Naive B cell (primary cell): ENCODE results near the gene SH3BP5. TPM values are rescaled to one million over a fixed set of nuclear protein-coding genes. Genes with fewer than 3 reads are reported as not detected.
A peak's percentile ranks its signal among the peaks of the same experiment; 100 is the strongest.
"Not testable (repeated sequence)": the region's sequence is repeated elsewhere in the genome, so short reads cannot be mapped to it uniquely, and the experiment has no call there.

Source experiments
- ATAC-seq, 2 donors: fragments of 150-1000 bp; cut with Tn5 transposase; 2 replicates each; pipeline ENCODE4 v1.10.0; 2021; ENCODE audit warnings: low read depth in 2 of 2, mild to moderate bottlenecking in 2 of 2, moderate library complexity in 2 of 2
- DNase-seq: peaks from one replicate; pipeline ENCODE4 v3.0.0; 2022
- H3K27ac Mint-ChIP-seq, 6 donors: one replicate each; pipeline ENCODE4 v1.8.0; 2020 to 2022; ENCODE audit warnings: mild to moderate bottlenecking in 6 of 6, mixed read lengths in 6 of 6, moderate library complexity in 5 of 6, inconsistent platforms in 2 of 6
- H3K27me3 Mint-ChIP-seq, 3 donors: one replicate each; pipeline ENCODE4 v1.8.0; 2021 to 2022; ENCODE audit warnings: mixed read lengths in 3 of 3, mild to moderate bottlenecking in 1 of 3
- H3K36me3 Mint-ChIP-seq, 2 donors: one replicate each; pipeline ENCODE4 v1.8.0; 2020 to 2022; ENCODE audit warnings: mixed read lengths in 2 of 2, inconsistent platforms in 1 of 2, mild to moderate bottlenecking in 1 of 2
- H3K4me1 Mint-ChIP-seq, 3 donors: one replicate each; pipeline ENCODE4 v1.8.0; 2020 to 2022; ENCODE audit warnings: mixed read lengths in 3 of 3, inconsistent platforms in 1 of 3, mild to moderate bottlenecking in 1 of 3, moderate library complexity in 1 of 3
- H3K4me3 Mint-ChIP-seq, 8 donors: one replicate each; pipeline ENCODE4 v1.8.0; 2020 to 2022; ENCODE audit warnings: mild to moderate bottlenecking in 8 of 8, mixed read lengths in 8 of 8, moderate library complexity in 8 of 8, inconsistent platforms in 2 of 8
- H3K9me3 Mint-ChIP-seq, 7 donors: one replicate each; pipeline ENCODE4 v1.8.0; 2020 to 2022; ENCODE audit warnings: mixed read lengths in 7 of 7, mild to moderate bottlenecking in 5 of 7, inconsistent platforms in 2 of 7, moderate library complexity in 1 of 7
- polyA plus RNA-seq, 6 donors: library from polyadenylated mRNA; unstranded; fragments of 300-500 nt; fragmentation: Illumina TruSeq; gene quantifications; one replicate each; pipeline ENCODE4 v1.2.3, GENCODE V29; 2021; ENCODE audit warnings: low read depth in 6 of 6

SH3BP5 gene, protein sequence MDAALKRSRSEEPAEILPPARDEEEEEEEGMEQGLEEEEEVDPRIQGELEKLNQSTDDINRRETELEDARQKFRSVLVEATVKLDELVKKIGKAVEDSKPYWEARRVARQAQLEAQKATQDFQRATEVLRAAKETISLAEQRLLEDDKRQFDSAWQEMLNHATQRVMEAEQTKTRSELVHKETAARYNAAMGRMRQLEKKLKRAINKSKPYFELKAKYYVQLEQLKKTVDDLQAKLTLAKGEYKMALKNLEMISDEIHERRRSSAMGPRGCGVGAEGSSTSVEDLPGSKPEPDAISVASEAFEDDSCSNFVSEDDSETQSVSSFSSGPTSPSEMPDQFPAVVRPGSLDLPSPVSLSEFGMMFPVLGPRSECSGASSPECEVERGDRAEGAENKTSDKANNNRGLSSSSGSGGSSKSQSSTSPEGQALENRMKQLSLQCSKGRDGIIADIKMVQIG
- polyA plus RNA-seq: 100 to 1,000 TPM in 5 of 6 donors, 10 to 100 TPM in 1; 71.3 to 177 (median 131) TPM

GRCh38 chr3:15332405-15333098 is at the start of gene SH3BP5:
Gene SH3BP5 (minus strand): TSS chr3:15332586. CDS start chr3:15332408, 178 bp downstream.
- peaks cover 49 to 71% (median 58%) of the 10 kb centered on the region in 3 donors for H3K4me1 Mint-ChIP-seq
- peaks cover 15 to 22% of the 10 kb centered on the region in 2 donors for H3K36me3 Mint-ChIP-seq
- H3K4me3 Mint-ChIP-seq: peak within 1 kb of the TSS; percentile 97 to 99 (median 98)
- peak within 1 kb of the TSS; percentile 89 to 99 (median 96) for H3K27ac Mint-ChIP-seq
- ATAC-seq (peak; percentile 83 to 84), DNase-seq (peak; percentile 76)
- no peaks in the 10 kb centered on the region for H3K27me3 Mint-ChIP-seq
- H3K9me3 Mint-ChIP-seq: no peaks in the 10 kb centered on the region

DNA sequence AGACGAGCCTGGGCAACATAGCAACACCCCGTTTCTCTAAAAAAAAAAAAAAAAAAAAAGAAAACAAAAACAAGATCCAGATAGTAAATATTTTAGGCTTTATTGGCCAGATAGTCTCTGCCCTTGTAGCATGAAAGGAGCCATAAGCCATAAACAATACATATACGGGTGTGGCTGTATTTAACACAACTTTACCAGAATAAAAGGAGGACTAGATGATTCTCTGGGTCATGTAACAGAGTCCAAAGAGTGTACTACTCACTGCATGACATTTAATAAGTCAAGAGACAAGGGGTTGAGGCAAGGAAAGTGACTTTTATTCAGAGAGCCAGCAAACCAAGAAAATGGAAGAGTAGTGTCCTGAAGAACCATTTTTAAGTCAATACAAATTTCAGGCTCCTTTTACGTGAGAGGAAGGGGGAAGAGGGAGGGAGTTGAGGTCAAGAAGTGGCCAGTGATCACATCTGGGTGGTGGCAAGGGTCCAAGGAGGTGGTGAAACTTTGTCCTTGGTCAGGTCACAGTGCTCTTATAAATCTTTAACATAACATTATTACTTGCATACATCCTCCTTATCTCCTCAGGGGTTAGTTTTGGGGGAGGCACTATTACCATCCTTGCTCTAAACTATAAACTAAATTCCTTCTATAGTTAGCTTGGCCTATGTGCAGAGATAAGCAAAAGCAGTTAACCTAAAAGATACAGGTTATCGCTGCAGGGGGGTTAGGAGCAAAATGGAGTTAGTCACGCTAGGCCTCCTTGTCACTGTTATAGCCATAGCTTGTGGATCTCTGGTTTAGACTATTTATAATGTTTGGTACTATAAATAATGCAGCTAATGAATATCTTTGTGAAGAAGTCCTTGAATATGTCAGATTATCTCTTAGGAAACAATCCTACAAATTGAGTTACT is 48.8 kb upstream of the SH3BP5 start:
- Mint-ChIP-seq H3K36me3 (peaks cover 0 to 5% of the 10 kb centered on the region in 2 donors), H3K9me3 (peaks cover 0 to 6% (median 2%) of the 10 kb centered on the region in 7 donors), H3K4me1 (peaks cover 50 to 69% (median 59%) of the 10 kb centered on the region in 3 donors), H3K4me3 (no peak overlapping the region), H3K27ac (peak overlapping the region in 3 of 6 donors; percentile 7 to 78 (median 77)), H3K27me3 (no peaks in the 10 kb centered on the region)
- DNase-seq (no peak), ATAC-seq (no peak)

- H3K9me3 Mint-ChIP-seq: peaks cover 0 to 2% (median 0%) of the 10 kb centered on the region in 7 donors
- H3K27me3 Mint-ChIP-seq: no peaks in the 10 kb centered on the region
- ATAC-seq (peak; percentile 99 to 100), DNase-seq (peak; percentile 94)
- H3K27ac Mint-ChIP-seq: peak overlapping the region; percentile 88 to 99 (median 96)
- H3K4me1 Mint-ChIP-seq: peaks cover 26 to 66% (median 38%) of the 10 kb centered on the region in 3 donors
- H3K36me3 Mint-ChIP-seq: no peaks in the 10 kb centered on the region
- peak overlapping the region in 6 of 8 donors; percentile 15 to 75 (median 42) for H3K4me3 Mint-ChIP-seq
Observed at GRCh38 chr3:15377961-15378791, 45.8 kb upstream of the SH3BP5 start.

DNA sequence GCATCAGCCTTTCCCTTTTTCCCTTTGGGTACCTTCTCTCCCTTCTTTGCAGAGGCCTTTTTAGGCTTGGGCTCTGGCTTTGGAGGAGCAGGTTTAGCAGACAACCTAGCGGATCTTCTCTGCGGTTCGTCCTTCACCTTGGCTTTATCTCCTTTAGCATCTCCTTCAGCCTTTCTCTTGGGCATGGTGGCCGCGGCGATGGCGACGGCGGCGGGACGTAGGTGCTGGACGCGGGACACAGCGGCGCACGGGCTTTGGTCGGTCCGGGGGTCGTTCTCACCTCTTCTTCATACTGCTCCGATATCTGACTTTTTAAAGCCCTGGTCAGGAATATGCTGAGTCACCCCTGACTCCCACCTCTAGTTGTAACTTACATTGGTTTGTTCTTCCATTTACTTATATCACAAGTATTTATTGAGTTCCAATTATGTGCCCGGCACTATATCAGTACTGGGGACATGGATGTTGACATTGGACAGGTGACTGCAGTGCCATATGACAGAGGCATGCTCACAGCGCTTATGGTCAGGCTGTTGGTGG is 43.1 kb upstream of the SH3BP5 start:
- no peak for DNase-seq
- H3K36me3 Mint-ChIP-seq: no peaks in the 10 kb centered on the region
- peaks cover 0 to 2% (median 0%) of the 10 kb centered on the region in 7 donors for H3K9me3 Mint-ChIP-seq
- peak overlapping the region in 1 of 8 donors; percentile 9 for H3K4me3 Mint-ChIP-seq
- ATAC-seq: no peak
- H3K27me3 Mint-ChIP-seq: no peaks in the 10 kb centered on the region
- peak overlapping the region in 5 of 6 donors; percentile 61 to 97 (median 88) for H3K27ac Mint-ChIP-seq
- H3K4me1 Mint-ChIP-seq: peaks cover 16 to 55% (median 30%) of the 10 kb centered on the region in 3 donors

DNA sequence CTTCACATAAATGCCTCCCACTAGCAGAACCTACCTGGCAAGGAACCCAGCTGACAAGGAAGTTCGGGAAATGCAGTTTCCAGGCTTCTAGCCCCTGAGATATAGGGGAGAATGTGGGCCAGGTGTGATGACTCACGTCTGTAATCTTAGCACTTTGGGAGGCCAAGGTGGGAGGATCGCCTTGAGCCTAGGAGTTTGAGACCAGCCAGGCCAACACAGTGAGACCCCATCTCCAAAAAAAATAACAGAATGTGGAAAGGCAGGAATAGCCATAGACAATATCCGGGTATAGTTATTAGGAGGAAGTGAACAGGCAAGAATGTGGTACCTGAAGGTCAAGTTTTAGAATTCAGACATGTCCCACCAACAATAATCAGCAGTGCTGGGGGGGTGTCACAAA is 40.5 kb upstream of the SH3BP5 start:
- Mint-ChIP-seq H3K27ac (peak overlapping the region in 3 of 6 donors; percentile 20 to 90 (median 50)), H3K27me3 (no peaks in the 10 kb centered on the region), H3K9me3 (peaks cover 0 to 2% (median 0%) of the 10 kb centered on the region in 7 donors), H3K36me3 (no peaks in the 10 kb centered on the region), H3K4me3 (no peak overlapping the region), H3K4me1 (peaks cover 27 to 63% (median 37%) of the 10 kb centered on the region in 3 donors)
- ATAC-seq: no peak
- no peak for DNase-seq

GRCh38 chr3:15368561-15369135 is 36.3 kb upstream of the SH3BP5 start:
- Mint-ChIP-seq H3K4me1 (peaks cover 43 to 71% (median 59%) of the 10 kb centered on the region in 3 donors), H3K9me3 (no peaks in the 10 kb centered on the region), H3K27ac (peak overlapping the region in 3 of 6 donors; percentile 34 to 77 (median 42)), H3K36me3 (no peaks in the 10 kb centered on the region), H3K27me3 (no peaks in the 10 kb centered on the region), H3K4me3 (peak overlapping the region in 5 of 8 donors; percentile 7 to 87 (median 59))
- DNase-seq (no peak), ATAC-seq (no peak)

GRCh38 chr3:15367059-15367458 is 34.7 kb upstream of the SH3BP5 start:
- no peaks in the 10 kb centered on the region for H3K9me3 Mint-ChIP-seq
- peak overlapping the region in 7 of 8 donors; percentile 47 to 88 (median 66) for H3K4me3 Mint-ChIP-seq
- H3K27me3 Mint-ChIP-seq: no peaks in the 10 kb centered on the region
- ATAC-seq (no peak), DNase-seq (no peak)
- H3K36me3 Mint-ChIP-seq: no peaks in the 10 kb centered on the region
- H3K4me1 Mint-ChIP-seq: peaks cover 49 to 72% (median 64%) of the 10 kb centered on the region in 3 donors
- peak overlapping the region in 5 of 6 donors; percentile 47 to 87 (median 78) for H3K27ac Mint-ChIP-seq

DNA sequence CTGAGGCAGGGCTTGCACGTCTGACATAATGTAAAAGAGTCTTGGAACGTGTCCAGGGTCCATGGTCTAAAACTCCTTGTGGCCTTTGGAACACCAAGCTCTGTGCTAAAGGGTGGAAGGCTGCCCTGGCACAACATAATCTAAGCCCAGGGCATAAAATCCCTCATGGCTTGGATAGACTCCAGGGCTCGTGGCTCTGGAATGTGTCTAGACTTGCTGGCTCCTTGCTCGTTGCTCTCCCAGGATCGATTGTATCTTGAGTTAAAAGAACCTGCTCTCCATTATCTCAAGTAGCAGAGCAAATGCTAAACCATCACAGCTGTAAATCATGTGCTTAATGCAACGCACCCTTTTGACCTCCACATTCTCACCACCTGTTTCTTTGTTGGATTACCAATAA is 31.7 kb upstream of the SH3BP5 start:
- not testable (repeated sequence) for H3K27me3 Mint-ChIP-seq, H3K36me3 Mint-ChIP-seq, DNase-seq, H3K9me3 Mint-ChIP-seq, ATAC-seq
- peak overlapping the region in 3 of 8 donors; percentile 12 to 35 (median 30) for H3K4me3 Mint-ChIP-seq
- H3K4me1 Mint-ChIP-seq: peaks cover 57 to 88% (median 73%) of the 10 kb centered on the region in 3 donors
- peak overlapping the region in 4 of 6 donors; percentile 5 to 86 (median 64) for H3K27ac Mint-ChIP-seq

DNA sequence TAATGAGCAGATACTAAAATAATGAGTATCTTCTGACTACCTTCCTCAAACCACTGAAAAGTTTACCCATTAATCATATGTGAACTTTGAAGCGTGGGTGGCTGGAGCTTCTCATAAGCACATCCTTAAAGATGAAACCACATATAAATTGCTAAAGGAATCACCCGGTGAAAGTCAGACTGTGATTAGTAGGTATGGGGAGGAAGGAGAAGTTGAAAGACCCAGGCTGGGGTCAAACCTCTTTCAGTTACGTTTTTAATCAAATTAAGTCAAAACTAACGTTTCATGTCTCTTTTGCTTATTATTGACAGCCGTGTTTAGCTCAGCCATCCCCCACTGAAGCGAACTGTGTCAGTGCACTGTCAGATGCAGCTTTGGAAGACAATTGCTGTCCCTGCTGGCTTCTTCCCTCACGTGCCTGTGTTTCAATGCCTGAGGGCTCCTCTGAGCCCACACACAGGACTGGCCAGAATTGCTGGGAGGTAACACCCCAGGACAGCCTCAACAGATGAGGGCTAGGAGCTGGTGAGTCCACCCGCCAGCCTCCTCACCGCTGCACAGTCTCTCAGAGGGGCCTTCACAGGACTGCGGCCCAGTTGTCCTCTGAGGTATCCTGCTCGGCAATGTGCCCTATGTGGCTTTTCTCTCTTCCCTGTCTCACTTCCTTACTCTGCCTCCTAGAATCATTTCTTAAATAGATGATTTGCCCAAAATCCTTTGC is 29.3 kb upstream of the SH3BP5 start:
- peak; percentile 74 to 76 for ATAC-seq
- H3K9me3 Mint-ChIP-seq: no peaks in the 10 kb centered on the region

DNA sequence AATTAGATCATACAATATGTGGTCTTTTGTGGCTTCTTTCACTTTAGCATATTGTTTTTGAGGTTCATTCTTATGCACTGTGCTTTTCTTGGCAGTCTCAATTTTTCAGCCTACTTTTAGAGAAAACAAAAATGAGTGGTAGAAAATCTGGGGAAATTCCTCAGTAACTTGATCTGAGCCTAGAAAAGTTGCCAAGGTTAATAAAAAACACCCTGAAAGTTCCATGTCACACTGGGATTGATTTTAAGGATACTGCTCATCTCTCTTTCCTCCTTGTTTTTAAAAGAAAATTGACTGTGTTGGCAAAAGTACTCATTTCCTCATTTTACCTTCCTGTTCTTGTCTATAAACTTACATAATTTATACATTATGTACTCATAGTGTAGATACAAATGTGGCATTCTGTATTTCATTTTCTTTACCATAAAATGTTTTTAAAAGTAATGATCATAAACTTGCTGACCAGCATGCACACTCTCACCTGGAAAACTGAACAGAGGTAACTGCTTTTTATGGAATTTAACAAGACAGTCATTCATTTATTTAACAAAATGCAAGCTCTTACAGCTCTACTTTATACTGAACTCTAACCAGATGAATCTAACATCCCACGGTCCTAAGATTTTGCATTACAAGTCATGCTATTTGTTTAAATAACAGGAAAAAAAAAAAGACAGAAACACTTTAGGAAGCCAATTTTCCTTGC is 28.6 kb upstream of the SH3BP5 start:
- Mint-ChIP-seq H3K36me3 (no peaks in the 10 kb centered on the region), H3K4me3 (peak overlapping the region; percentile 2 to 86 (median 72)), H3K27ac (peak overlapping the region; percentile 75 to 98 (median 94)), H3K4me1 (peaks cover 45 to 91% (median 69%) of the 10 kb centered on the region in 3 donors), H3K9me3 (no peaks in the 10 kb centered on the region), H3K27me3 (no peaks in the 10 kb centered on the region)
- DNase-seq: peak; percentile 52
- peak; percentile 54 to 58 for ATAC-seq

More for the DNA sequence above, 29.3 kb upstream of the SH3BP5 start:
- H3K36me3 Mint-ChIP-seq: no peaks in the 10 kb centered on the region
- H3K27ac Mint-ChIP-seq: peak overlapping the region; percentile 75 to 98 (median 94)
- peak overlapping the region; percentile 2 to 86 (median 72) for H3K4me3 Mint-ChIP-seq
- H3K4me1 Mint-ChIP-seq: peaks cover 38 to 88% (median 62%) of the 10 kb centered on the region in 3 donors
- H3K27me3 Mint-ChIP-seq: no peaks in the 10 kb centered on the region
- peak; percentile 69 for DNase-seq
